Endothelial cell of umbilical vein (primary cell): ENCODE measurements around the gene NADSYN1. TPM values are rescaled to one million over a fixed set of nuclear protein-coding genes. Genes with fewer than 3 reads are reported as not detected.

ENCODE experiments used
- BruUV-seq: library from RNA; stranded (reverse); fragments of 400-500 nt; replicated peaks from 2 replicates; lab custom pipeline; 2021; lab: Mats Ljungman, UMichigan
- CTCF ChIA-PET: fragments of 300-600, 350-600 bp; sonication (Branson Sonifier 250); formaldehyde crosslinking; loops from one replicate; lab custom pipeline; 2021; ENCODE audit warnings: antibody characterized with exemption, inconsistent platforms; lab: Charles Lee
- POLR2A ChIA-PET: fragments of 300-600, 350-600 bp; sonication (Branson Sonifier 250); formaldehyde crosslinking; loops from one replicate; lab custom pipeline; 2021; ENCODE audit warnings: antibody characterized with exemption, inconsistent platforms; lab: Charles Lee
- DNase-seq: peaks from one replicate; pipeline ENCODE4 v3.0.0-alpha.2; 2011; ENCODE audit warnings: low read depth, low spot score
- FAIRE-seq: peaks from 2 replicates; lab custom pipeline; 2011; peaks lifted over from hg19 to GRCh38; lab: Jason Lieb, UNC
- H2AFZ ChIP-seq: 2 replicates; pipeline ENCODE4 v1.6.0; 2012; ENCODE audit warnings: low read depth, low read length, control low read depth, inconsistent platforms
- H3K27ac ChIP-seq: 2 replicates; pipeline ENCODE4 v1.5.1; 2011; ENCODE audit warnings: low read depth, mild to moderate bottlenecking, control low read depth, low read length, moderate library complexity; ENCODE audit not compliant: insufficient read depth
- H3K27me3 ChIP-seq, 2 experiments: 2 replicates each; pipeline versions ENCODE4 v1.6.0 to v1.6.1; 2011; ENCODE audit warnings: low read length in 2 of 2, mixed read lengths in 1 of 2; ENCODE audit not compliant: control insufficient read depth in 2 of 2, insufficient read depth in 2 of 2
- H3K36me3 ChIP-seq, 2 experiments: 2 replicates in 1 of 2; 3 replicates in 1 of 2; pipeline ENCODE4 v1.5.1; 2011; ENCODE audit warnings: low read length in 2 of 2, mild to moderate bottlenecking in 1 of 2, moderate library complexity in 1 of 2; ENCODE audit not compliant: control insufficient read depth in 2 of 2, insufficient read depth in 2 of 2; ENCODE audit errors: extremely low read depth in 1 of 2
- H3K4me1 ChIP-seq: 3 replicates; pipeline ENCODE4 v1.5.1; 2011; ENCODE audit warnings: mild to moderate bottlenecking, low read length; ENCODE audit not compliant: control insufficient read depth, insufficient read depth; ENCODE audit errors: extremely low read depth
- H3K4me2 ChIP-seq: 2 replicates; pipeline ENCODE4 v1.6.1; 2011; ENCODE audit warnings: low read length, control low read depth, mixed read lengths; ENCODE audit not compliant: insufficient read depth
- H3K4me3 ChIP-seq, 3 experiments: fragments of 200-600 bp in 1 of 3; sonication (generic), shearing (Covaris generic) in 1 of 3; replicated peaks in 1 of 3; 2 replicates each; pipeline ENCODE4 v1.5.1; 2011 to 2016; ENCODE audit warnings: control low read depth in 3 of 3, low read length in 3 of 3, mild to moderate bottlenecking in 2 of 3, inconsistent platforms in 1 of 3, low read depth in 1 of 3, moderate library complexity in 1 of 3; ENCODE audit not compliant: insufficient read depth in 1 of 3
- H3K79me2 ChIP-seq: 2 replicates; pipeline ENCODE4 v1.6.0; 2012; ENCODE audit warnings: low read length, inconsistent platforms; ENCODE audit not compliant: control insufficient read depth, insufficient read depth
- H3K9ac ChIP-seq: replicated peaks from 2 replicates; pipeline ENCODE3; 2011; ENCODE audit warnings: low read length, control low read depth; ENCODE audit not compliant: insufficient read depth; ENCODE audit errors: extremely low read depth
- H3K9me1 ChIP-seq: replicated peaks from 3 replicates; pipeline ENCODE4 v1.6.0; 2011; ENCODE audit warnings: mild to moderate bottlenecking, low read length; ENCODE audit not compliant: control insufficient read depth, insufficient read depth; ENCODE audit errors: extremely low read depth
- H3K9me3 ChIP-seq: replicated peaks from 2 replicates; pipeline ENCODE4 v1.5.1; 2012; ENCODE audit warnings: low read length, inconsistent platforms; ENCODE audit not compliant: control insufficient read depth, insufficient read depth
- H4K20me1 ChIP-seq: replicated peaks from 2 replicates; pipeline ENCODE3; 2011; ENCODE audit warnings: mild to moderate bottlenecking, low read length; ENCODE audit not compliant: control insufficient read depth, insufficient read depth; ENCODE audit errors: extremely low read depth
- EZH2 ChIP-seq: IDR thresholded peaks from 2 replicates; pipeline ENCODE4 v1.6.1; 2012; ENCODE audit warnings: borderline replicate concordance, low read depth, mild to moderate bottlenecking, moderate library complexity, low read length, inconsistent platforms; ENCODE audit not compliant: severe bottlenecking
- GATA2 ChIP-seq: IDR thresholded peaks from 2 replicates; pipeline ENCODE4 v1.7.0; 2011; ENCODE audit warnings: low read depth, mild to moderate bottlenecking, moderate library complexity, mixed read lengths, low read length; ENCODE audit not compliant: insufficient read length, insufficient read depth
- JUN ChIP-seq: IDR thresholded peaks from 2 replicates; pipeline ENCODE4 v1.6.1; 2011; ENCODE audit warnings: borderline replicate concordance, low read depth; ENCODE audit not compliant: insufficient read length, insufficient read depth
- MYC ChIP-seq: IDR thresholded peaks from one replicate; pipeline ENCODE4 v1.6.1; 2011; ENCODE audit warnings: mild to moderate bottlenecking, low read depth, low read length
- POLR2A ChIP-seq: IDR thresholded peaks from 2 replicates; pipeline ENCODE4 v1.6.1; 2012; ENCODE audit warnings: low read depth, mild to moderate bottlenecking, control low read depth, low read length
- dilution Hi-C: fragments of 300-500 bp; cut with MboI; formaldehyde crosslinking; loops from one replicate; pipeline ENCODE4 v1.15.0; 2019; ENCODE audit warnings: low sequenced_read_pairs; ENCODE audit not compliant: extremely low pct_ligation_motif_present
- intact Hi-C: fragments of 100-400 bp; cut with micrococcal nuclease; formaldehyde crosslinking; loops from one replicate; pipeline ENCODE4 v1.10.0; 2022
- polyA plus RNA-seq, 4 experiments: library from polyadenylated mRNA; depleted of rRNA in 3 of 4; stranded (reverse) in 3 of 4; unstranded in 1 of 4; fragments of >200 nt; gene quantifications; 2 replicates each; pipeline versions ENCODE4 v1.2.1 to v1.2.3, GENCODE V29; 2011 to 2012; ENCODE audit warnings: missing spikeins in 1 of 4
- total RNA-seq: library from RNA; stranded (reverse); gene quantifications from 2 replicates; pipeline ENCODE4 v1.2.3, GENCODE V29; 2021
- TF ChIP-seq, protein P1 (sequence below), 2 donors: IDR thresholded peaks; 1 replicate in 1 of 2; 2 replicates in 1 of 2; pipeline ENCODE4 v1.5.1; 2011; ENCODE audit warnings: low read length in 2 of 2, mild to moderate bottlenecking in 2 of 2, moderate library complexity in 2 of 2, control low read depth in 1 of 2, inconsistent platforms in 1 of 2, low read depth in 1 of 2; ENCODE audit not compliant: insufficient read depth in 1 of 2; ENCODE audit errors: extremely low read depth in 1 of 2

NADSYN1 gene
- total and polyA plus RNA-seq, 2 donors (not counting 3 experiments of a cell fraction or from before 2014, with no cell fraction given): 77.5 to 99.2 TPM

DNA sequence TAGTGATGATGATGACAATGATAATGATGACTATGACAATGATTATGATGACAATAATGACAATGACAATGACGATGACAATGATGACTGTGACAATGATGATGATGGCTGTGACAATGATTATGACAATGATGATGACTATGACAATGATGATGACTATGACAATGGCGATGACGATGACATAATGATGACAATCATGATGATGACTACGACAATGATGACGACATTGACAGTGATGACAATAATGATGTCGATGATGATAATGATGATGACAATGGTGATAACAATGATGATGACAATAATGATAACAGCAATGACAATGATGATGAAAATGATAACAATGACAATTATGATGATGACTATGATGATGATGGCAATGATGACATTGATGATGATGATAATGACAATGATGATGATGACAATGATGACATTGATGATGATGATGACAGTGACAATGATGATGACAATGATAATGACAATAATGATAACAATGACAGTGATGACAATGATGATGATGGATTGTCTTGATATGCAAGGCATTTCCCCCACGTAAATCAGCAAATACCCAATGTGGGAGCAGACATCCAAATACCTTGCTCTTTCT is 42.5 kb upstream of the NADSYN1 start:
- POLR2A ChIA-PET: no interaction called here
- no peak overlapping the region for H3K9ac ChIP-seq
- no peak overlapping the region for H2AFZ ChIP-seq
- TF ChIP-seq MYC (no peak), POLR2A (no peak), GATA2 (no peak), EZH2 (no peak), JUN (peak; percentile 12)
- TF ChIP-seq, protein P1, sequence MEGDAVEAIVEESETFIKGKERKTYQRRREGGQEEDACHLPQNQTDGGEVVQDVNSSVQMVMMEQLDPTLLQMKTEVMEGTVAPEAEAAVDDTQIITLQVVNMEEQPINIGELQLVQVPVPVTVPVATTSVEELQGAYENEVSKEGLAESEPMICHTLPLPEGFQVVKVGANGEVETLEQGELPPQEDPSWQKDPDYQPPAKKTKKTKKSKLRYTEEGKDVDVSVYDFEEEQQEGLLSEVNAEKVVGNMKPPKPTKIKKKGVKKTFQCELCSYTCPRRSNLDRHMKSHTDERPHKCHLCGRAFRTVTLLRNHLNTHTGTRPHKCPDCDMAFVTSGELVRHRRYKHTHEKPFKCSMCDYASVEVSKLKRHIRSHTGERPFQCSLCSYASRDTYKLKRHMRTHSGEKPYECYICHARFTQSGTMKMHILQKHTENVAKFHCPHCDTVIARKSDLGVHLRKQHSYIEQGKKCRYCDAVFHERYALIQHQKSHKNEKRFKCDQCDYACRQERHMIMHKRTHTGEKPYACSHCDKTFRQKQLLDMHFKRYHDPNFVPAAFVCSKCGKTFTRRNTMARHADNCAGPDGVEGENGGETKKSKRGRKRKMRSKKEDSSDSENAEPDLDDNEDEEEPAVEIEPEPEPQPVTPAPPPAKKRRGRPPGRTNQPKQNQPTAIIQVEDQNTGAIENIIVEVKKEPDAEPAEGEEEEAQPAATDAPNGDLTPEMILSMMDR (IDR thresholded peaks at IDR 0.05; ENCODE audit: extremely low read depth in 1 of 2, insufficient read depth in 1 of 2, low read depth in 1 of 2, low read length in 2 of 2): no peak
- BruUV-seq: no TSS peak
- H3K9me1 ChIP-seq: no peaks in the 10 kb centered on the region
- H3K4me2 ChIP-seq: no peak overlapping the region
- H3K4me1 ChIP-seq: no peaks in the 10 kb centered on the region
- H3K27ac ChIP-seq: no peak overlapping the region
- no peak for FAIRE-seq
- intact Hi-C loops (no loop called here), dilution Hi-C loops (no loop called here)
- no peaks in the 10 kb centered on the region for H3K27me3 ChIP-seq
- H3K4me3 ChIP-seq: no peak overlapping the region
- H3K36me3 ChIP-seq: no peaks in the 10 kb centered on the region
- no peaks in the 10 kb centered on the region for H3K79me2 ChIP-seq
- DNase-seq: no peak
- CTCF ChIA-PET: no interaction called here
- H4K20me1 ChIP-seq: no peaks in the 10 kb centered on the region
- H3K9me3 ChIP-seq: no peaks in the 10 kb centered on the region
